ENCODE measurements around the gene SLC30A10.
"Not testable (repeated sequence)": the region's sequence is repeated elsewhere in the genome, so short reads cannot be mapped to it uniquely, and the experiment has no call there.

Gene SLC30A10

GRCh38 chr1:219888667-219889066 lies 39.7 kb downstream of the SLC30A10 start:
- not testable (repeated sequence) for H3K4me1 Mint-ChIP-seq (ENCODE audit: low read depth); H3K27me3 Mint-ChIP-seq (ENCODE audit: low read depth); H3K4me3 Mint-ChIP-seq; H3K36me3 Mint-ChIP-seq (ENCODE audit: low read depth); H3K9me3 Mint-ChIP-seq; H3K27ac Mint-ChIP-seq

DNA sequence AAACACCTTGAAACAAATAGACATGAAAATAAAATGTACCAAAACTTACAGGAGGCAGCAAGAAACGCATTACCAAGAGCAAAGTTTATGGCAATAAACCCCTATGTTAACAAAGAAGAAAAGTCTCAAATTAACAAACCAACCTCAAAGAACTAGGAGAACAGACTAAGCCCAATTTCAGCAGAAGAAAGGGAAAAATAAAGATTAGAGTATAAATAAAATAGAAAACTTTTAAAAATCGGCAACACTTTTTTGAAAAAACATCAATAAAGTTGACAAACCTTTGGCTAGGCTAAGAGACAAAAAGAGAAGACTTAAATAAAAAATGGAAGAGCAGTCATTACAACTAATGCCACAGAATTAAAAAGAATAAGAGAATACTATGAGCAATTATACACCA lies 42.7 kb downstream of the SLC30A10 start:
- no peaks in the 10 kb centered on the region for H3K9me3 Mint-ChIP-seq
- no peak overlapping the region for H3K27ac Mint-ChIP-seq
- no peaks in the 10 kb centered on the region for H3K4me1 Mint-ChIP-seq (ENCODE audit: low read depth)
- H3K27me3 Mint-ChIP-seq (ENCODE audit: low read depth), result no peaks in the 10 kb centered on the region
- H3K4me3 Mint-ChIP-seq, result no peak overlapping the region
- no peaks in the 10 kb centered on the region for H3K36me3 Mint-ChIP-seq (ENCODE audit: low read depth)

GRCh38 chr1:219883400-219884332 lies 44.7 kb downstream of the SLC30A10 start:
- Mint-ChIP-seq H3K4me1 (ENCODE audit: low read depth) (no peaks in the 10 kb centered on the region), H3K27me3 (ENCODE audit: low read depth) (no peaks in the 10 kb centered on the region)

GRCh38 chr1:219882755-219883154 lies 45.6 kb downstream of the SLC30A10 start:
- H3K36me3 Mint-ChIP-seq (ENCODE audit: low read depth), result no peaks in the 10 kb centered on the region
- H3K9me3 Mint-ChIP-seq, result no peaks in the 10 kb centered on the region
- no peak overlapping the region for H3K4me3 Mint-ChIP-seq
- no peaks in the 10 kb centered on the region for H3K27me3 Mint-ChIP-seq (ENCODE audit: low read depth)
- no peaks in the 10 kb centered on the region for H3K4me1 Mint-ChIP-seq (ENCODE audit: low read depth)
- no peak overlapping the region for H3K27ac Mint-ChIP-seq

More at GRCh38 chr1:219883400-219884332, 44.7 kb downstream of the SLC30A10 start:
- H3K9me3 Mint-ChIP-seq, result no peaks in the 10 kb centered on the region
- H3K27ac Mint-ChIP-seq, result no peak overlapping the region
- H3K36me3 Mint-ChIP-seq (ENCODE audit: low read depth), result no peaks in the 10 kb centered on the region
- no peak overlapping the region for H3K4me3 Mint-ChIP-seq

DNA sequence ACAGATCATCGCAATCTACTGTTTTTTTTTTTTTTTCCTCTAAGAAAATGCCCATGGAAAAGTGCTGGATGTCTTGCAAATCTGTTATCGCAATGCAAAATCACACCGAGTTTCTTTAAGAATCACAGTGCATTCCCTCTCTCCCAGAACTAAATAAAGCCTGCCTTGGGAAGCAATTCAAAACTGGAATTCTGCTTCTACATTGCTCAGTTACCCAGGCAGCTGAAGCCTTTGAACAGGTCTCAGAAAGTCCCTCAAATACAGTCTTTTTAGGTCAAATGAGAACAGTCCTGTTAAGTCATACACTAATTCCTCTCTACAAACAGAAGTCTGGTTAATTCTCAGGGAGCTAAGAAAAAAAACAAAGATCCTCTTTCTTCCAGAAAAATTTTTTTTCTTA lies 46.3 kb downstream of the SLC30A10 start:
- Mint-ChIP-seq H3K4me1 (ENCODE audit: low read depth) (no peaks in the 10 kb centered on the region), H3K27ac (no peak overlapping the region), H3K9me3 (no peaks in the 10 kb centered on the region)

GRCh38 chr1:219880765-219881457 lies 47.4 kb downstream of the SLC30A10 start:
- Mint-ChIP-seq H3K36me3 (ENCODE audit: low read depth) (no peaks in the 10 kb centered on the region), H3K27me3 (ENCODE audit: low read depth) (no peaks in the 10 kb centered on the region), H3K4me1 (ENCODE audit: low read depth) (no peaks in the 10 kb centered on the region), H3K9me3 (no peaks in the 10 kb centered on the region), H3K4me3 (no peak overlapping the region), H3K27ac (no peak overlapping the region)

More for the DNA sequence above, 46.3 kb downstream of the SLC30A10 start:
- H3K36me3 Mint-ChIP-seq (ENCODE audit: low read depth), result no peaks in the 10 kb centered on the region
- H3K27me3 Mint-ChIP-seq (ENCODE audit: low read depth), result no peaks in the 10 kb centered on the region
- H3K4me3 Mint-ChIP-seq, result no peak overlapping the region

DNA sequence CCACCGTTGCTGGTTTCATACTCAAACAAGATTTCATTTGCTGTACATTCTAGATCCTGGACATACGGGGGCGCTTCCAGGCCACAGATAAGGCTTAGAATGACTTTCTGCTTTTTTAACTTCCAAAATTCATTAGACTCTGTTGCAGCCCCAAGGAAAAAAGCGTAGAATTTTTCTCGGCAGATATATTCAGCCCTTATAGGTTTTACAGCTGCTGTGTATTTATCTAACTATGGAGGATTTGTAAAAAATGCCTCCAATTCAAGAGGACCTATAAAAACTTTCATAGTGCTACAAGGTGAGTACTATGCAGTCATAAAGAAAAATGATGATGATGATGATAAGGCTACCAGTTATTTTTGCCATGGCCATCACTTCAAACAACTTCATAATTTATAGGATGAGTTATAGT lies 51.6 kb downstream of the SLC30A10 start:
- no peaks in the 10 kb centered on the region for H3K36me3 Mint-ChIP-seq (ENCODE audit: low read depth)
- no peaks in the 10 kb centered on the region for H3K9me3 Mint-ChIP-seq
- no peak overlapping the region for H3K4me3 Mint-ChIP-seq
- no peaks in the 10 kb centered on the region for H3K27me3 Mint-ChIP-seq (ENCODE audit: low read depth)
- H3K4me1 Mint-ChIP-seq (ENCODE audit: low read depth), result no peaks in the 10 kb centered on the region
- no peak overlapping the region for H3K27ac Mint-ChIP-seq

DNA sequence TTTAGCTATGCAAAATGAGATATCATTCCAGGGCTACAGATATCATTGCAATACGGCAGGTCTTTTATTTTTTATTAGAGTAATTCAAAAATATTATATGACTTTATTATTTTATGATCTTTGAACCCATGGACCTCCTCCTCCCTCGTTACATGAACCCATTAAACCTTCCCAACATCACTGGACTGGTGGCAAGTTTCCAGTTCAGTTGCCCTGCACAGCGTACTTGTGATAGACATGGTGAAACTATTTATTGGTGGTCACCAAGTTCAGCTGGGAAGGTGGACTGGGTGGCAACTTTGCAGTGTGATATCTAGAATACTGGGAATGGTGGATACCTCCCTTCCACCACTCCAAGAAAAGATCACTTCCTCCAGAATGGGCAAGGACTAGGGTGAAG lies 52.5 kb downstream of the SLC30A10 start:
- Mint-ChIP-seq H3K4me3 (no peak overlapping the region), H3K27ac (no peak overlapping the region), H3K27me3 (ENCODE audit: low read depth) (no peaks in the 10 kb centered on the region), H3K4me1 (ENCODE audit: low read depth) (no peaks in the 10 kb centered on the region), H3K36me3 (ENCODE audit: low read depth) (no peaks in the 10 kb centered on the region), H3K9me3 (no peaks in the 10 kb centered on the region)

- H3K27me3 Mint-ChIP-seq (ENCODE audit: low read depth); H3K27ac Mint-ChIP-seq; H3K9me3 Mint-ChIP-seq; H3K36me3 Mint-ChIP-seq (ENCODE audit: low read depth); H3K4me1 Mint-ChIP-seq (ENCODE audit: low read depth); H3K4me3 Mint-ChIP-seq: not testable (repeated sequence)
Observed at GRCh38 chr1:219872538-219872937, 55.8 kb downstream of the SLC30A10 start.

DNA sequence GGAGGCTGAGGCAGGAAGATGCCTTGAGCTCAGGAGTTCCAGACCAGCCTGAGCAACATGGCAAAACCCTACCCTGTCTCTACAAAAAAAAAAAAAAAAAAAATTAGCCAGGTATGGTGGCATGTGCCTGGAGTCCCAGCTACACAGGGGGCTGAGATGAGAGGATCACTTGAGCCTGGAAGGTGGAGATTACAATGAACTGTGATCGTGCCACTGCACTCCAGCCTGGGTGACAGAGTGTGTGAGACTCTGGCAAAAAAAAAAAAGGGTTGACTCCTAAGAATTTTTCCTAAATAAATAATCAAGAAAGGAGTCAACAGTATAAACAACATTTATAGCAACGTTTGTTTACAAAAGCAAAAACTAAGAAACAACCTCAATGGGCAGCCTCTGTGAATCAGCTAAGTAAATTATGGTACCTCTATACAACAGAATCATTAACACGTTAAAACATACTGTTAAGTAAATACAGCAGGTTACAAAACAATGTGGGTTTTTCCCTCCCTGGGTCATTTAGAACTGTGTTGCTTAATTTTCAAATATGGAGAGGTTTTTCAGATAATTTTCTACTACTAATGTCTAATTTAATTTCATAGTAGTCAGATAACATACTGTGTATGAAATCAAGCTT lies 56.8 kb downstream of the SLC30A10 start:
- Mint-ChIP-seq H3K9me3 (no peaks in the 10 kb centered on the region), H3K27me3 (ENCODE audit: low read depth) (no peaks in the 10 kb centered on the region), H3K27ac (no peak overlapping the region)

GRCh38 chr1:219868615-219869014 lies 59.7 kb downstream of the SLC30A10 start:
- H3K27ac Mint-ChIP-seq; H3K9me3 Mint-ChIP-seq; H3K36me3 Mint-ChIP-seq (ENCODE audit: low read depth); H3K4me1 Mint-ChIP-seq (ENCODE audit: low read depth); H3K27me3 Mint-ChIP-seq (ENCODE audit: low read depth); H3K4me3 Mint-ChIP-seq: not testable (repeated sequence)

More for the DNA sequence above, 56.8 kb downstream of the SLC30A10 start:
- H3K4me3 Mint-ChIP-seq, result no peak overlapping the region
- H3K4me1 Mint-ChIP-seq (ENCODE audit: low read depth), result no peaks in the 10 kb centered on the region
- no peaks in the 10 kb centered on the region for H3K36me3 Mint-ChIP-seq (ENCODE audit: low read depth)

Measured in T-helper 1 cell treated with Interleukin-12 subunit alpha and Interleukin-12 subunit beta and Interleukin-4 antibody, amounts not matched to agents 30 μg/mL and 1 μg/mL, for 36 hours (primary cell).